ENCODE measurements around the gene PDZD2. TPM values are rescaled to one million over a fixed set of nuclear protein-coding genes. Genes with fewer than 3 reads are reported as not detected.

The PDZD2 gene
- polyA plus RNA-seq, 1 donor from 2014 or later, result 3.1 TPM

DNA sequence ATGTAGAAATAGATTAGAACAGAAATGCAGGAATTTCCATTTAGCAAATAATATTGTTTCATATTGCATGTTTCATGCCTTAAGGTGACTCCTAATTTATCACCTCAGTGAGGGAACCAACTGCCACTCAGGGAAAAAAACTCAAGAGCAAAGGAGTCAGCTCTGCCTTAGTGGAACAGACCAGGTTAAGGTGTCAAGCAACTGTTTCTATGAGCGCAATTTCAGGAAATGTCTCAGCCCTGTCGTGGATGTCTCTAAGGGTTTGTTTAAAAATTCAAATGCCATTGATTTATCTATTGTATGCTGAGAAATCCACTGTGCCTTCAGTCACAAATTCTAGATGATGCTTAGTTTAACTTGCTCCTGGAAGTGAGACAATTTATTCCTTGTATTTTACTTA is 34.7 kb upstream of the PDZD2 start:
- H3K4me2 ChIP-seq (ENCODE audit: low read length), result peak overlapping the region; percentile 33
- H3K36me3 ChIP-seq (ENCODE audit: insufficient read depth, low read length), result no peaks in the 10 kb centered on the region
- H3K79me2 ChIP-seq (replicated peaks; ENCODE audit: insufficient read depth, low read length), result no peaks in the 10 kb centered on the region
- H3K9me2 ChIP-seq (ENCODE audit: insufficient read depth, low read length), result no peaks in the 10 kb centered on the region
- no peaks in the 10 kb centered on the region for H3F3A ChIP-seq (ENCODE audit: insufficient read depth, low read length, poor library complexity, severe bottlenecking)
- peak overlapping the region; percentile 18 for H3K9ac ChIP-seq (ENCODE audit: low read length)
- peak overlapping the region; percentile 67 for H3K27ac ChIP-seq (ENCODE audit: low read length)
- H4K20me1 ChIP-seq (ENCODE audit: insufficient read depth), result no peaks in the 10 kb centered on the region
- no peak overlapping the region for H2AFZ ChIP-seq (ENCODE audit: low read depth, low read length)
- no peaks in the 10 kb centered on the region for H3K9me3 ChIP-seq (ENCODE audit: low read length)
- H3K4me3 ChIP-seq (ENCODE audit: low read length), result peak overlapping the region; percentile 23
- H3K27me3 ChIP-seq (ENCODE audit: insufficient read depth, low read depth, low read length), result no peaks in the 10 kb centered on the region
- TF ChIP-seq RAD21 (conservative IDR thresholded peaks at IDR 0.05) (no peak), REST (IDR thresholded peaks at IDR 0.05; ENCODE audit: borderline replicate concordance) (no peak), EZH2 (IDR thresholded peaks at IDR 0.05; ENCODE audit: borderline replicate concordance, insufficient read depth, low read length, poor library complexity, severe bottlenecking) (no peak), SMC3 (conservative IDR thresholded peaks at IDR 0.05; ENCODE audit: poor library complexity) (no peak), CTCF (IDR thresholded peaks at IDR 0.05; ENCODE audit: poor library complexity, severe bottlenecking) (no peak), EP300 (conservative IDR thresholded peaks at IDR 0.05; ENCODE audit: poor library complexity, severe bottlenecking) (peak; percentile 56), MXI1 (conservative IDR thresholded peaks at IDR 0.05; ENCODE audit: poor library complexity, severe bottlenecking) (no peak), TAF1 (IDR thresholded peaks at IDR 0.05; ENCODE audit: low read depth) (no peak), POLR2AphosphoS5 (IDR thresholded peaks at IDR 0.05) (peak; percentile 57)

DNA sequence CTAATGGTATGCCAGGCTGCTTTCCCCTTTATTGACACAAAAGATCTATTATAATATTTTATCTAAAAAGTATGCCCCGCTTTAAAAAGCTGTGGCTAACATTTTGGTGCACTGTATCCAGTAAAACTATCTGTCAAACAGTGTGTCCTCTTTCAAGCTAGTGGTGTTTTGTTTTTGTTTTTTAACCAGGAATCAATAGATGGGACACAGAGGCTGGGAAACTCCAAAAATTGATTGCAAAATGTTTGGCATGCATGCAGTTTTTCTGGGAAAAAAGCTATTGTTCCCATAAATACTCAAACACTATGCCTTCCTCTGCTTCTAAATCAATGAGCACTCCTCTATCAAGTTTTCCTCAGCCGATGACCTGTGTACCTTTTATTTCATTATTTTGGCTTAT is 34.3 kb upstream of the PDZD2 start:
- H3K9ac ChIP-seq (ENCODE audit: low read length), result no peak overlapping the region
- H3K36me3 ChIP-seq (ENCODE audit: insufficient read depth, low read length), result no peaks in the 10 kb centered on the region
- no peaks in the 10 kb centered on the region for H3K9me3 ChIP-seq (ENCODE audit: low read length)
- no peak overlapping the region for H3K4me3 ChIP-seq (ENCODE audit: low read length)
- H3K27ac ChIP-seq (ENCODE audit: low read length), result peak overlapping the region; percentile 67
- no peak overlapping the region for H2AFZ ChIP-seq (ENCODE audit: low read depth, low read length)
- H3K79me2 ChIP-seq (replicated peaks; ENCODE audit: insufficient read depth, low read length), result no peaks in the 10 kb centered on the region
- H3K4me2 ChIP-seq (ENCODE audit: low read length), result peak overlapping the region; percentile 33
- TF ChIP-seq MXI1 (conservative IDR thresholded peaks at IDR 0.05; ENCODE audit: poor library complexity, severe bottlenecking) (no peak), RAD21 (conservative IDR thresholded peaks at IDR 0.05) (no peak), EP300 (conservative IDR thresholded peaks at IDR 0.05; ENCODE audit: poor library complexity, severe bottlenecking) (no peak), CTCF (IDR thresholded peaks at IDR 0.05; ENCODE audit: poor library complexity, severe bottlenecking) (no peak), POLR2AphosphoS5 (IDR thresholded peaks at IDR 0.05) (no peak), EZH2 (IDR thresholded peaks at IDR 0.05; ENCODE audit: borderline replicate concordance, insufficient read depth, low read length, poor library complexity, severe bottlenecking) (no peak), REST (IDR thresholded peaks at IDR 0.05; ENCODE audit: borderline replicate concordance) (no peak), SMC3 (conservative IDR thresholded peaks at IDR 0.05; ENCODE audit: poor library complexity) (no peak), TAF1 (IDR thresholded peaks at IDR 0.05; ENCODE audit: low read depth) (no peak)
- H3K9me2 ChIP-seq (ENCODE audit: insufficient read depth, low read length), result no peaks in the 10 kb centered on the region
- no peaks in the 10 kb centered on the region for H3F3A ChIP-seq (ENCODE audit: insufficient read depth, low read length, poor library complexity, severe bottlenecking)
- no peaks in the 10 kb centered on the region for H4K20me1 ChIP-seq (ENCODE audit: insufficient read depth)
- H3K27me3 ChIP-seq (ENCODE audit: insufficient read depth, low read depth, low read length), result no peaks in the 10 kb centered on the region
